H9 (cell line): ENCODE data around the gene E2F4. TPM values are rescaled to one million over a fixed set of nuclear protein-coding genes. Genes with fewer than 3 reads are reported as not detected.

Experiments
- DNase-seq: peaks from one replicate; pipeline ENCODE4 v3.0.0-alpha.2; 2017
- H2AFZ ChIP-seq: one replicate; pipeline ENCODE4 v1.6.1; 2013; ENCODE audit warnings: mild to moderate bottlenecking, low read length, control low read depth, moderate library complexity
- H2AK5ac ChIP-seq: 2 replicates; pipeline ENCODE4 v1.6.1; 2013; ENCODE audit warnings: low read length, control low read depth, mixed read lengths; ENCODE audit not compliant: insufficient read length
- H2BK120ac ChIP-seq: one replicate; pipeline ENCODE4 v1.6.1; 2013; ENCODE audit warnings: low read depth, mild to moderate bottlenecking, low read length, control low read depth, inconsistent platforms; ENCODE audit not compliant: poor library complexity, severe bottlenecking
- H2BK12ac ChIP-seq: 2 replicates; pipeline ENCODE4 v1.6.1; 2013; ENCODE audit warnings: low read length, control low read depth, mixed read lengths, low read depth; ENCODE audit not compliant: insufficient read length
- H2BK15ac ChIP-seq: 2 replicates; pipeline ENCODE4 v1.6.1; 2013; ENCODE audit warnings: low read depth, low read length, control low read depth
- H2BK20ac ChIP-seq: one replicate; pipeline ENCODE4 v1.6.1; 2013; ENCODE audit warnings: low read depth, mild to moderate bottlenecking, low read length, control low read depth, inconsistent platforms; ENCODE audit not compliant: poor library complexity, severe bottlenecking
- H2BK5ac ChIP-seq: 2 replicates; pipeline ENCODE4 v1.6.1; 2013; ENCODE audit warnings: low read length, control low read depth, mixed read lengths; ENCODE audit not compliant: insufficient read length
- H3K14ac ChIP-seq: 2 replicates; pipeline ENCODE4 v1.6.1; 2013; ENCODE audit warnings: low read length, control low read depth; ENCODE audit not compliant: insufficient read depth
- H3K18ac ChIP-seq: 2 replicates; pipeline ENCODE4 v1.6.1; 2013; ENCODE audit warnings: low read depth, mild to moderate bottlenecking, mixed read lengths, low read length, control low read depth; ENCODE audit not compliant: insufficient read length
- H3K23ac ChIP-seq: 2 replicates; pipeline ENCODE4 v1.6.1; 2013; ENCODE audit warnings: low read length, control low read depth, mixed read lengths, low read depth; ENCODE audit not compliant: insufficient read length
- H3K23me2 ChIP-seq: 2 replicates; pipeline ENCODE4 v1.6.1; 2013; ENCODE audit warnings: low read depth, mild to moderate bottlenecking, mixed read lengths, low read length, control low read depth; ENCODE audit not compliant: insufficient read length, poor library complexity, severe bottlenecking
- H3K27ac ChIP-seq: 2 replicates; pipeline ENCODE4 v1.5.1; 2013; ENCODE audit warnings: low read length, control low read depth, mixed read lengths, low read depth; ENCODE audit not compliant: insufficient read length
- H3K27me3 ChIP-seq: 2 replicates; pipeline ENCODE4 v1.6.1; 2013; ENCODE audit warnings: low read length, control low read depth, inconsistent platforms; ENCODE audit not compliant: insufficient read depth
- H3K4ac ChIP-seq: 2 replicates; pipeline ENCODE4 v1.6.1; 2013; ENCODE audit warnings: low read depth, mild to moderate bottlenecking, control low read depth, inconsistent platforms, low read length, moderate library complexity
- H3K4me1 ChIP-seq: 2 replicates; pipeline ENCODE4 v1.6.1; 2013; ENCODE audit warnings: low read length, control low read depth, inconsistent platforms; ENCODE audit not compliant: insufficient read depth
- H3K4me2 ChIP-seq: 2 replicates; pipeline ENCODE4 v1.6.1; 2013; ENCODE audit warnings: low read length, control low read depth, mixed read lengths; ENCODE audit not compliant: insufficient read length, insufficient read depth
- H3K56ac ChIP-seq: 2 replicates; pipeline ENCODE4 v1.6.1; 2013; ENCODE audit warnings: low read depth, mild to moderate bottlenecking, mixed read lengths, low read length, control low read depth; ENCODE audit not compliant: insufficient read length
- H3K79me1 ChIP-seq: 2 replicates; pipeline ENCODE4 v1.6.1; 2013; ENCODE audit warnings: low read depth, mild to moderate bottlenecking, moderate library complexity, low read length, control low read depth, inconsistent platforms; ENCODE audit not compliant: insufficient read depth, poor library complexity, severe bottlenecking
- H3K79me2 ChIP-seq: 2 replicates; pipeline ENCODE4 v1.6.1; 2013; ENCODE audit warnings: low read length, control low read depth, inconsistent platforms; ENCODE audit not compliant: insufficient read depth
- H3K9ac ChIP-seq: 2 replicates; pipeline ENCODE4 v1.6.1; 2013; ENCODE audit warnings: low read length, control low read depth, mixed read lengths; ENCODE audit not compliant: insufficient read length; ENCODE audit errors: extremely low read depth
- H3K9me3 ChIP-seq: one replicate; pipeline ENCODE4 v1.6.1; 2013; ENCODE audit warnings: low read depth, low read length, inconsistent platforms; ENCODE audit not compliant: control insufficient read depth
- H3T11ph ChIP-seq: one replicate; pipeline ENCODE4 v1.6.1; 2013; ENCODE audit warnings: mild to moderate bottlenecking, low read length, control low read depth, inconsistent platforms
- H4K20me1 ChIP-seq: one replicate; pipeline ENCODE4 v1.6.1; 2013; ENCODE audit not compliant: control insufficient read depth, insufficient read length, insufficient read depth
- H4K5ac ChIP-seq: 2 replicates; pipeline ENCODE4 v1.6.1; 2013; ENCODE audit warnings: low read depth, mild to moderate bottlenecking, mixed read lengths, low read length, control low read depth; ENCODE audit not compliant: insufficient read length
- H4K8ac ChIP-seq: replicated peaks from 2 replicates; pipeline ENCODE4 v1.6.1; 2013; ENCODE audit warnings: low read length, control low read depth, mixed read lengths, low read depth; ENCODE audit not compliant: insufficient read length
- H4K91ac ChIP-seq: 2 replicates; pipeline ENCODE4 v1.6.1; 2013; ENCODE audit warnings: low read depth, mild to moderate bottlenecking, moderate library complexity, mixed read lengths, low read length, control low read depth; ENCODE audit not compliant: insufficient read length
- H3K27ac Mint-ChIP-seq, 3 experiments: 2 replicates in 2 of 3; 3 replicates in 1 of 3; pipeline ENCODE4 v1.8.0; 2020 to 2021; ENCODE audit warnings: mixed read lengths in 3 of 3, mild to moderate bottlenecking in 1 of 3, moderate library complexity in 1 of 3
- H3K27me3 Mint-ChIP-seq: 2 replicates; pipeline ENCODE4 v1.8.0; 2021; ENCODE audit warnings: low read depth, mild to moderate bottlenecking, moderate library complexity, mixed read lengths
- H3K36me3 Mint-ChIP-seq, 3 experiments: 2 replicates in 2 of 3; 3 replicates in 1 of 3; pipeline ENCODE4 v1.8.0; 2020 to 2021; ENCODE audit warnings: low read depth in 3 of 3, mixed read lengths in 3 of 3; ENCODE audit not compliant: insufficient read depth in 1 of 3
- H3K4me1 Mint-ChIP-seq, 2 experiments: 2 replicates each; pipeline ENCODE4 v1.8.0; 2020; ENCODE audit warnings: mixed read lengths in 2 of 2
- H3K4me3 Mint-ChIP-seq, 2 experiments: 2 replicates in 1 of 2; 3 replicates in 1 of 2; pipeline ENCODE4 v1.8.0; 2020 to 2021; ENCODE audit warnings: mild to moderate bottlenecking in 2 of 2, mixed read lengths in 2 of 2, moderate library complexity in 1 of 2
- H3K9me3 Mint-ChIP-seq, 2 experiments: 2 replicates in 1 of 2; 3 replicates in 1 of 2; pipeline ENCODE4 v1.8.0; 2020; ENCODE audit warnings: mild to moderate bottlenecking in 2 of 2, mixed read lengths in 2 of 2, moderate library complexity in 1 of 2
- WGBS: extraction: QIAGEN DNeasy Blood & Tissue Kit; methylation state at CpG from one replicate; pipeline ENCODE4 v1.1.7; 2013; ENCODE audit warnings: missing lambda C conversion rate, low lambda C conversion rate, mixed read lengths; ENCODE audit not compliant: insufficient read length; ENCODE audit errors: extremely low coverage; 5-methylcytosine and 5-hydroxymethylcytosine counted together
- total RNA-seq: library from RNA; stranded (reverse); gene quantifications from 2 replicates; pipeline ENCODE4 v1.2.1, GENCODE V29; 2021
- TF ChIP-seq, protein P1 (sequence below): fragments of 200-600 bp; sonication (generic); conservative IDR thresholded peaks from 3 replicates; pipeline ENCODE4 v1.8.0; 2021; ENCODE audit warnings: antibody characterized with exemption, mild to moderate bottlenecking

E2F4 gene
- total RNA-seq, 1 experiment from 2014 or later, result 116 TPM

DNA sequence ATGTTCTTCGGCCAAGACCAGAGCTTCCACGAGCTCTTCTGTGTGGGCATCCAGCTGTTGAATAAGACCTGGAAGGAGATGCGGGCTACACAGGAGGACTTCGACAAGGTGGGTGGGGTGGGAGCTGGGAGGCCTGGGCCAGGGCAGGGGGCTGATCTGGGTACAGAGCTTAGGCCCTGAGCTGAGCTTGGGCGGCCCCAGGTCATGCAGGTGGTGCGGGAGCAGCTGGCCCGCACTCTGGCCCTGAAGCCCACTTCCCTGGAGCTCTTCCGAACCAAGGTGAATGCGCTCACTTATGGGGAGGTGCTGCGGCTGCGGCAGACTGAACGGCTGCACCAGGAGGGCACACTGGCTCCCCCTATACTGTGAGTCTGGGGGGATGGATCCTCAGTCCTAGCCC lies 10.5 kb downstream of the E2F4 start:
- Mint-ChIP-seq H3K27me3 (0 out of 2 replicates have a peak, but pooled peaks cover 3% of the 10 kb centered on the region), H3K4me3 (no peak overlapping the region), H3K27ac (no peak overlapping the region), H3K9me3 (no peaks in the 10 kb centered on the region), H3K4me1 (peaks cover 19 to 21% of the 10 kb centered on the region in 2 experiments), H3K36me3 (peaks cover 4 to 36% (median 11%) of the 10 kb centered on the region in 3 experiments; a peak in 5 of 7 replicates)
- TF ChIP-seq, protein P1, sequence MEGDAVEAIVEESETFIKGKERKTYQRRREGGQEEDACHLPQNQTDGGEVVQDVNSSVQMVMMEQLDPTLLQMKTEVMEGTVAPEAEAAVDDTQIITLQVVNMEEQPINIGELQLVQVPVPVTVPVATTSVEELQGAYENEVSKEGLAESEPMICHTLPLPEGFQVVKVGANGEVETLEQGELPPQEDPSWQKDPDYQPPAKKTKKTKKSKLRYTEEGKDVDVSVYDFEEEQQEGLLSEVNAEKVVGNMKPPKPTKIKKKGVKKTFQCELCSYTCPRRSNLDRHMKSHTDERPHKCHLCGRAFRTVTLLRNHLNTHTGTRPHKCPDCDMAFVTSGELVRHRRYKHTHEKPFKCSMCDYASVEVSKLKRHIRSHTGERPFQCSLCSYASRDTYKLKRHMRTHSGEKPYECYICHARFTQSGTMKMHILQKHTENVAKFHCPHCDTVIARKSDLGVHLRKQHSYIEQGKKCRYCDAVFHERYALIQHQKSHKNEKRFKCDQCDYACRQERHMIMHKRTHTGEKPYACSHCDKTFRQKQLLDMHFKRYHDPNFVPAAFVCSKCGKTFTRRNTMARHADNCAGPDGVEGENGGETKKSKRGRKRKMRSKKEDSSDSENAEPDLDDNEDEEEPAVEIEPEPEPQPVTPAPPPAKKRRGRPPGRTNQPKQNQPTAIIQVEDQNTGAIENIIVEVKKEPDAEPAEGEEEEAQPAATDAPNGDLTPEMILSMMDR, result no peak
- no peak overlapping the region for H3K56ac ChIP-seq
- no peak overlapping the region for H2AFZ ChIP-seq
- DNase-seq, result no peak
- no peak overlapping the region for H2BK20ac ChIP-seq
- no peak overlapping the region for H3T11ph ChIP-seq
- no peak overlapping the region for H2BK12ac ChIP-seq
- H3K27ac ChIP-seq, result no peak overlapping the region
- H3K9ac ChIP-seq, result no peak overlapping the region
- no CpG with 5 or more reads among the region's 12 CpGs for WGBS
- H3K23me2 ChIP-seq, result no peaks in the 10 kb centered on the region
- H2BK5ac ChIP-seq, result no peak overlapping the region
- H3K79me1 ChIP-seq, result no peaks in the 10 kb centered on the region
- H4K5ac ChIP-seq, result no peak overlapping the region
- no peaks in the 10 kb centered on the region for H3K4me1 ChIP-seq
- no peak overlapping the region for H3K14ac ChIP-seq
- no peak overlapping the region for H2BK15ac ChIP-seq
- H3K4ac ChIP-seq, result no peak overlapping the region
- H4K91ac ChIP-seq, result no peak overlapping the region
- H2AK5ac ChIP-seq, result no peak overlapping the region
- H3K23ac ChIP-seq, result no peak overlapping the region
- H3K27me3 ChIP-seq, result no peaks in the 10 kb centered on the region
- H3K79me2 ChIP-seq, result no peaks in the 10 kb centered on the region
- no peaks in the 10 kb centered on the region for H3K9me3 ChIP-seq
- no peak overlapping the region for H2BK120ac ChIP-seq
- no peak overlapping the region for H3K4me2 ChIP-seq
- no peaks in the 10 kb centered on the region for H4K20me1 ChIP-seq
- H3K18ac ChIP-seq, result no peak overlapping the region
- no peak overlapping the region for H4K8ac ChIP-seq
